ENCODE data around the gene PRKACG.
"Not testable (repeated sequence)": the region's sequence is repeated elsewhere in the genome, so short reads cannot be mapped to it uniquely, and the experiment has no call there.

Gene PRKACG

DNA sequence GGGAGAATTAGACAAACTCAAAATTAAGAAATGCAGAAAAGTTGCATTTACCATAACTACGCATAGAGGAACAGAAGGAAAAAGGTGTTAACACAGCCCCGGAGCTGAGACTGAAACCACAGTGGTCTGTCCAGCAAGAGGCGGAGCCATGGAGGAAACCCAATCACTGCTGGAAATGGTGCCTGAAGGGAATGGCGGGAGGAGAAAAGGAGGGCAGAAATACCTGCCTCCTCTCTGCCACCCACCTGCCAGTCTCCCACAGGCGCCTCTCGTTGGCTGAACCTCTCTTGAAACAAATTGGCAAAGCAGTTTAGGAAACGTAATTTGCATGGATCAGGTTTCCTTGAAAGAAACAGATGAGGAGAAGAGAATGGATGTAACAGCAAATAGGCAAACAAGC, 9.7 kb upstream of the PRKACG start:
- DNase-seq, result no peak

DNA sequence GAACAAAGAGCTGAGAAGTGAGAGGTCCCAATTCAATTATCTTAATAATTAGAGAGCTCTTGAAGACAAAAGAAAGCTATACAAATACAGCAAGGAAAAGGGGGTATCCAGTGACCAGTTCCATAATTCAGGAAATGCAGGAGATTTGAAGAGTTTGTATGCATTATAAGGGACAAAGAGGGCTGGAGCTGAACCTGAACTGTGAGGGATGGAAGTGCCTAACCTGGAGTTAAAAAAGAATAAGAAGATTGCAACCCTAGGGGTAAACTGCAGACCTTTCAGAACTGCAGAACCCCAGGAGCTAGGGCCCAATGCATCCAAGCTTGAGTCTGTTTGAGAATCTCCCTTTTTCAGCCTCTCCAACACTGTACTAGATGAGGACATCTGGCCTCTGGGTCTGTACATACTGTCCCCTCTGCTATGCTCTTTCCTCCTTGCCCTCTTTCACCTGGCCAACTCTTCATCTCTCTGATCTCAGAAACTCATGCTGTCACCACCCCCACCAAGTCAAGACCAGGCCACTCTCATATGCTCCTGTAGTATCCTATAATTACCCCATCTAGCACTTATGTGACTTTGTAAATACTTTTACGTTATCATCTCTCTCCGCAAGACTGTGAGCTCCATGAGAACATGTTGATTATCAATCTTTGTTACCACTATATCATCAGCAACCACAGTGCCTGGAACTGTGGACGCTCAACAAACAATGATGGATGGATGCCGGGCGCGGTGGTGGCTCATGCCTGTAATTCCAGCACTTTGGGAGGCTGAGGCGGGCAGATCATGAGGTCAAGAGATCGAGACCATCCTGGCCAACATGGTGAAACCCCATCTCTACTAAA, 6.6 kb upstream of the PRKACG start:
- no peak for DNase-seq

DNA sequence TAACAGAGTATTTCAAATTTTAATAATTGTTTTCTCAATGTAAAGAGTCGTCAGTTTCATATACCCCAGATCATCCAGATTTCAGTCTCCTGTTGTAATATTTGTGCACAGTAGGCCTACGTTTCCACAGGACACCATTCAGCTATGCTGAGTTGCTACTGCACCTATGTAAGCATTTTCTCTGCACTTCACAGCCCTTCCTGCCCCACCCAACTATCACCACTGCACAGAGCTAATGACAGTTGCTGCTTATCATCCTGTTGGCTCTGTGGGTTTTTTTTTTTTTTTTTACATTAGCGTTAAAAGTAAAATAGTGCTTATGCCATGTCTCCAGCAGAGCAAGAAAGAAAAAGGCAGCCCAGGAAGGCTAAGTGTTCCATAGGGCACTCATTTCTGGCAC, 5.9 kb upstream of the PRKACG start:
- DNase-seq, result no peak

DNA sequence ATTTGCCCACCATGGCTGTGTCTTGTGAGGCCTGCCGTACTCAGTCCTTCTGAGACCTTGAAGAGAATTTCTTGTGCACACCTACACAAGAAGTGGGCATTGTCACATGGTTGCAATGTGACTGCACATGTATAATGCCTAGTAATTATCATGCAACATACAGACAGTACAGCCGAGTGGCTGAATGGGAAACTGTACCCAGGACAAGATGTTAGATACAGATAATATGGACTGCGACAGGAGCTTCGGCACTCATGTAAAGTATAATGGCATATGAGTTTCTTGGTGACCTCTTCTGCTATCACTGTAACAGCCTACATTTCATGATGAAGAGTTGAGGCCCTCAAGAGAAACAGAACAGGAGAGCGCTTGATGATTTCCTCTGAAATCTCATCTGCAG, 4.8 kb upstream of the PRKACG start:
- no peak for DNase-seq

DNA sequence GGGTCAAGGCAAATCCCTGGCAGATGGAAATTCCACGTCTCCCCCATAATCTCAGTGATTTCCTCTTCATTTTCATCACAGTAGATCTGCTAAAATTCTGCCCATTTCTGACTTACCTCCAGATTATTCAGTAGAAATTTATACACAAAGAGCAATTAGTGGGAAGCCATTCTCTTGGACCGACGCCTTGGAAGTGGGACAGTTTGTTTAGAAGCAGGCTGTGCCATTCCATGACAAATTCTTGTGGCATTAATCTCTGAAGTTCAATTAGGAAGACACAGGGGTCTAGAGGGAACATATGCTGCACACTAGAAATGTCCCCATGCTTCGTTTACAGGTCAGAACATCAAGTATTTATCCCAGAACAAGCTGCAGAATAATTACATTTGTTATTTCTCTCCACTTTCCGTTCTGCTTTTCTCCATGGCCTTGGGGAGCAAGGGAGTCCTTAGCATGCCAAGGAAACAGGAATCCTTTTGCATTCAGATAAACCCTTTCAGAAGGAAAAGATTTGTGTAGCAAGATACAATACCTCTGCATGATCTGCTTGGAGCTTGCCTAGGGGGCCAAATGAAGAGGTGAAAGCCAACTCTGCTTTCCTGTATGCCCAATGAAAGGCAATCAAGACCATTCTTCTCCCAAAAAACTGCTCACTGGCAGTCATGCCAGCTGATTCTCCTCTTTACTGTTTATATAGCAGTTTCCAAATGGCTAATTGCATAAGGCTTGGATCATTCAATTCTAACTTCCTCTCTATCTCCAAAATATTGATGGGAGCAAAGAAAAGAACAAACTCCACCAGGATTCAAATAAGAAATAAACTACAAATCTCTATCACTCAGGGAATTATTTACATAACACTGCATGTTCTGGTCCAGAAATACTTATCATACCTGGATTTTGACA, 2.5 kb upstream of the PRKACG start:
- no peak for DNase-seq

DNA sequence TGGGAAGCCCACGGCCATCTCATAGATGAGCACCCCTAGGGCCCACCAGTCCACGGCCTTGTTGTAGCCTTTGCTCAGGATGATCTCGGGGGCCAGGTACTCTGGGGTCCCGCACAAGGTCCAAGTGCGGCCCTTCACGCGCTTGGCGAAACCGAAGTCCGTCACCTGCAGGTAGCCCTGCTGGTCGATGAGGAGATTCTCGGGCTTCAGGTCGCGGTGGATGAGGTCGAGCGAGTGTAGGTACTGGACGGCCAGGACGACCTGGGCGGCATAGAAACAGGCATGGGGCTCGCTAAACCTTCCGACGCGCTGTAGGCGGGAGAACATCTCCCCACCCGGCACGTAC, 558 bp downstream of the PRKACG start:
- no peak for DNase-seq

DNA sequence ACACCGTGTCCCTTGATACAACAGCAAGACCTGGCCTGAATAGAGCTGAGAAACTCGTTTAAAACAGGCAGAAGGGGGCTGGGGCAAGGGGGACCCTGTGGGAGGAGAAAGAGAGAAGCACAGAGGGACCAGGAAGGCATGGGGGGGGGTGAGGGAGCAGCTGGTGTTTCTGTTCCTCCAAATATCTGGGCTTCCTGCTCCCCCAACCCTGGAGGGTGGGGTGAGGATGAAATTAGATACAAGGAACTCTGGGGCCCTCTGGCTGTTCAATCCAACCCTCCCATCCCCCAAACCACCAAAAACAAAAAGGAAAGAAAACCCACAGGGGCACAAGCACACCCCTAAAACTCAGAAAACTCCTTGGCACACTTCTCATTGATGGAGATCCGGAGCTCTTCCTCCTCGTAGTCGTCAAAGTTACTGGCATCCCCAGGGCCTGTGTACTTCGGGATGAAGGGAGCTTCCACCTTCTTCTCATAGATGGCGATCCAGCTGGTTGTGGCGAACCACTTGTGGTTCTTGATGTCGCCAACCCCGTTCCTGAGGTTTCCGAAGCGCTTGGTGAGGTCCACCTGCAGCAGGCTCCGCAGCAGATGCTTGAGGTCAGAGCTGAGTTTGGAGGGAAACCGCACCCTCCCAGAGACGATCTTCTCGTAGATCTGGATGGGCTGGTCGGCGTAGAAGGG, 1.1 kb downstream of the PRKACG start:
- DNase-seq, result no peak

DNA sequence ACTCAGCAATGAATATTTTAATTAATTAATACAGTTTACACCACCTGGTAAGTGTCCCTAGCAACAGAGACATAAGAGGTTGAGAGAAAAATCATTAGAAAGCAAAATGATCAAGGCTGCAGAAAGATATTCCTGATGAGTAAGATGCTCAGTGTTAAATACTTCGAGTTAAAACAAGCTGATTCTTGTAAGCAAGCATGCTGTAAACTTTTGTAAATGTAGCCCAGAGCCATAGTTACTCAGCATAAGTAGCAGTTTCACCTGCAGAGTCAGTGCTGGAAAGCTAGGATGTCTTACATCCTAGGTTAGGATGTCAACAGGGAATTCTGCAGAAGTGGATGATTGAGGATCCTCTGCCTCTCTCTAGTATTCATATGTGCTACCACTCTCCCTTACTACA, 4.2 kb downstream of the PRKACG start:
- DNase-seq, result no peak

DNA sequence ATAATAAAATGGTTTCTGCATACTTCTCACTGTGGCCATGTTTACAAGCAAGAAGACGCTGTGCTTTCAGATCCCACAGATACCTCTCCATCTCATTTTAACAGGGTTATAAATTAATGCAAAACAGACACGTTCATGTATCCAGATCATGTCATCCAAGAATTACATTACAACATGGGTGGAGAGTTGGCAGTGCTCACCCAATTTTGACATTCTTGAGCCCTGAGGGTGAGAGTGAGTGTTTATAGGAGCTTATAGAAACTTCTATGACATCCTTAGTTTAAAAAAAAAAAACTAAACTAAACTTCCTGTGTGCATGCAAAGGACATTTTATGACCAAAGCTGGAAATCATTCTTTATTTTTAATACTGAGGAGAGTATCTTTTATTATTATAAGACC, 9.1 kb downstream of the PRKACG start:
- DNase-seq, result no peak

DNA sequence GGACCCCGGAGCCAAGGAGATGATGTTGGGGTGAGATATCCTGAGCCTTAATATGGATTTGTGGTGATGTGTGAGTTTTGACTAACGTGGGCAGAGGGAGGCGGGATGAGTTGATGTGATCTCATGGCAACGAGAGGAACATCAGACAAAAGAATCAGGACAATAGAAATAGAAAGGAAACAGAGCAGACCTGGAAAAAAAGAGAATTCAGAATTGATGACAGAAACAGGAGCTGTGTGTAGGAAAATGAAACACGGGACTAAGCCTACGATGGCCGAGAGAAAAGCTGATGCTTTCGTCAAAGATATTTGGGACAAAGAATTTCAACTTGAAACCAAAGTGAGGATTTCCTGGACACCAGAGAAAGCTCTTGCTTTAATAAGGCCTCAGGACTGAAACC, 10.9 kb downstream of the PRKACG start:
- DNase-seq, result no peak

DNA sequence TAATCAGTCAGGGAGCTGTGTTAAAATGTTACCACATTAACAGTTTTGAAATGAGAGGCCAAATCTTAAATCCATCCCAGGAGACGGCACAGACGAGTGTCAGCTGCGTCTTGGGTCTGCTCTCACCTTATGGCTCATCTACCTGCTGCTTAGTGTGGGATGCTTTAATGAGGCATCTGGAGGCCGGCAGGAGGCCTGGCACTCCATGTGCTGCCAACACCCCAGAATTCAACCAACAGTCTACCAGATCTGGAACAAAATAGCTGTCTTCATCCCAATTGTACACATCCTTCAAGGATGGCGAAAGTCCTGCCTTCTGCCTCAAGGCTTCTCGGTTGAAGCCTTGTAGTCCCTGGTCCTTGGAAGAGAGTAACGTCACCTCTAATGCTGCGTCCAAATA, 12.0 kb downstream of the PRKACG start:
- no peak for DNase-seq

DNA sequence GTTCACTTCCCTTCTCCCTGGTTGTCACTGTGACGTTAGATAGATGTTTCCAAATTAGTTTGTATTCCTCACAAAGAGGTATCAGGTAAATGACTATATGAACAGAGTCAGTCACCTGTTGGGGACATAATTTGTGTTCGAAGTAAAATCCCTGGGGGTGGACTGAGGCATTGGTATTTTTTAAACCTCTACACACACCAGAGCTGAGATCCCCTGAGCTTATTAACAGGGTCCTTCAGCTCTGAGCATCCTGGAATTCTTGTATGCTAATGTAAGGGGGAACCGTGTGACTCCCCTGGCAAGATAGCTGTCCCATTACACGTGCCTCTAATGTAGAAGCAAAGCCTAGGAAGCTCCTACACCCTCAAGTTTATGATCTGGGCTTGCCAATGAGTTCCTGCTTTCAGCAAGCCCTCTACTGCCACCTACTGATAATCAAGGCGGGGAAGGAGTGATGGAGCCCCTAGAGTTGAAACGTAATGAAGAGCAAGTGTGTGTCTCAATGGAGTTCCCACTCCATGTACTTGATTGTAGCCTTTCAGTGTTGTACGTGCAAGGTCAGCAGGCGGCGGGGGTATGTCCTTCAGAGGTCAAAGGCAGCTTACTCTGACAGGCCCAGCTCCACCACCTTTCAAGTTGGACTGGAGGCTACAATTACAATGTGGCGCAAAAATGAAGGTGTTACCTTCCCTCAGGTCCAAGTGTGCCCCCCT, 14.4 kb downstream of the PRKACG start:
- DNase-seq, result peak; percentile 79 to 90 (median 86)

DNA sequence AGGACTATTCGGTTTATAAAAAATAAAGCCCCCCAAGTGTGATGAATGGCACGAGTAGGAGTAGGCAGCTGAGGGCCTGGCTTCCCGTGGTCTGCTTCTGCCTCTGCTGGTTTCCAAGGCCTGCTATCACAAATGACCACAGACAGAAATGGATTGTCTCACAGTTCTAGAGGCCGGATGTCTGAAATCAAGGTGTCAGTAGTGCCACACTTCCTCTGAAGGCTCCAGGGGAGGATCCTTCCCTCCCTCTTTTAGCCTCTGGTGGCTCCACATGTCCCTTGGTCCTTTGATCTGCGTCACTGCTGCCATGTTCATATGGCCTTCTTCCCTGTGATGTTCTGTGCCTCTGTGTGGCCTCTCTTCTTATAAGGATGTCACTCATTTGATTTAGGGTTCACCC, 15.1 kb downstream of the PRKACG start:
- DNase-seq, result no peak

DNA sequence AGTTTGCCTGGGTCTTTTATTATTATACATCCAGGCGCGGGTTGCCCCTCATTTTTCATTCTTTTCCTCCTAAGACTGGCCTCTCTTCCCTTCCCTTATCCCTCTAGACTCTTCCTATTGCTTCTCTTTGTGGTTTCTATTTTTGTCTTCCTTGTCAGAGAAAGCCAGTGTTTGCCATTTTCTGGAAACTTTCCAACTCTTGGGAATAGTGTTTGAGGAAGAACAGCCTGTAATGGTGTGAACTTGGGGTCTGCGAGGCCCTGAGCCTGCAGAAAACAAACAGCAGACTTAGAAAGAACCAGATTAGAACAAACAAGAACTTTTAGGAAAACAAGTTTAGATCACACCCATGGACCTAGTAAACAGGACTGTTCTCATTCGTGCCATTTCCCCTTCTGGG, 15.5 kb downstream of the PRKACG start:
- DNase-seq, result peak in 1 of 4 experiments; percentile 30

DNA sequence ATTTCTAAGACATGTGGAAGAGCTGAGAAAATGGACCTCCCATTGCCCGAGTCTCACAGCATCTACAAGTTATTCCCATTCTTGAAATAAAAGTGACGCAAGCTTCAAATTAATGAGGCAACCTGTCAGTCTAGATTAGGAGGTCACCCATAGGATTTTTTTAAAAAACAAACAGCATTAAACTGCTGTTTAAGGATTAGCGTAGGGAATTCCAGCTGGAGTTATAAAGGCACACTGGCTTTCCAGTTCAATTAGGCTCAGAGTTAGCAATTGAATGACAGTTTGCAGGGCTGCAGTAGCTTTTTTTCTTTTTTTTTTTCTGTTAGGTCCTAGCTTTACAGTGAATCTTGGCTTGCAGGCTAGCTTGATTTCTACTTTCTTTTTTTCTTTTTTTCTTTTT, 16.2 kb downstream of the PRKACG start:
- DNase-seq, result no peak

DNA sequence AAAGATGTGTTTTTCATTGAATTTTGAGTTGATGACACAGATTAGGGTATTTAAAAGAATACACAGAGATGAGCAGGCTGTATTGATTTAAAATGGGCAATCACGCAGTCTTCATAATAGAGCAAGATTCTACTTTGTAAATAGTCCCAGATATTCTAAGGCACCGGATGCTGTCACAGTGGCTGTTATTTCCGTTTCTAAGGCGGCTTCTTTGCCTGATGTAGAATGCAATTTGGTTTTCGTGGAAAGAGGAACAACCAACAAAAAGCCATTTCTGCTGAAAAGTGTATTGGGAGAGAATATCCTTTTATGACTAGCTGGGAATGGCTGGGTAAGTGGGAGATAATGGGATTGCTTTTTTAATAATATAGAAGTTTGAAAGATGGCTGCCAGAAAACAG, 17.5 kb downstream of the PRKACG start:
- peak; percentile 36 to 70 (median 56) for DNase-seq

DNA sequence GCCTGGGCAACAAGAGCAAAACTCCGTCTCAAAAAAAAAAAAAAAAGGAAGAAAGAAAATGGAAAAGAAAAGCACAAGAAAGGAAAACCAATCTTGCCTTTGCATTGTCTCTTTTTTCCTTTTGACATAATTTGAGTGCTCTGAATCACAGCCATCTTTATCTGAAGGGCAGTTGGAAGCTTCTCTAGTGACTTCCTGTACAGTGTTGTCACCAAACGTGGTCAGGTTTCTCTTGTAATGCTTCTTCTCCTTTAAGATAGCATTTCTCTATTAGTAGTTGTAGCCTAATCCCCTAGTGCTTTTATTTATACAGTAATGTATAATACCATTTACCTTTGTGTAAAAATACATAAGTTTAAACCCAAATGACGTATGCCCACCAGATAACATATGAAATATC, 18.1 kb downstream of the PRKACG start:
- peak in 3 of 4 experiments; percentile 26 to 46 (median 34) for DNase-seq

DNA sequence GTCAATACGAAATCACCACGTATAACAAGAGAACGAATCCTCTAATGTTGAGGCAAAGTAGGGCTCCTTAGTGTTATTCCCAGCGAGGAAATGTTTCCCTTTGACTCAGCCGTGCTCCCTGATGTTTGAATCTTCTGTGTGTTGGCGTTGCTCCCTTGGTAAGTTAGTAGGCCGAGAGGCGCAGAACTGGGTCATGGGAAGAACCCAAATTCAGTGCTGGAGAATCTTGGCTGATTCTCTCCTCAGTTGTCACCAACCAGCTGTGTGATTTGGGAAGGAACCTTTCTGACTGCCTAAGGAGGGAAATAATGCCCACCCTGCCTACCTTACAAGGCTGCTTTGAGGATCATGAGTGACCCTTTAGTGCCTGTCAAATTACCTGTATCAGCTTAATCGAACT, 22.5 kb downstream of the PRKACG start:
- no peak for DNase-seq

DNA sequence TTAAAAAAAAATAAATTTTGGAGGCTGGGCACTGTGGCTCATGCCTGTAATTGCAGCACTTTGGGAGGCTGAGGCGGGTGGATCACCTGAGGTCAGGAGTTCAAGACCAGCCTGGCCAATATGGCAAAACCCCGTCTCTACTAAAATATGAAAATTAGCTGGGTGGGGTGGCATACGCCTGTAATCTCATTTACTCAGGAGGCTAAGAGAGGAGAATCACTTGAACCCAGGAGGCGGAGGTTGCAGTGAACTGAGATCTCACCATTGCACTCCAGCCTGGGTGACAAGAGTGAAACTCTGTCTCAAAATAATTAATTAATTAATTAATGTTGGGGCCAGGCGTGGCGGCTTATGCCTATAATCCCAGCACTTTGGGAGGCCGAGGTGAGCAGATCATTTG, 27.0 kb downstream of the PRKACG start:
- DNase-seq, result not testable (repeated sequence)

DNA sequence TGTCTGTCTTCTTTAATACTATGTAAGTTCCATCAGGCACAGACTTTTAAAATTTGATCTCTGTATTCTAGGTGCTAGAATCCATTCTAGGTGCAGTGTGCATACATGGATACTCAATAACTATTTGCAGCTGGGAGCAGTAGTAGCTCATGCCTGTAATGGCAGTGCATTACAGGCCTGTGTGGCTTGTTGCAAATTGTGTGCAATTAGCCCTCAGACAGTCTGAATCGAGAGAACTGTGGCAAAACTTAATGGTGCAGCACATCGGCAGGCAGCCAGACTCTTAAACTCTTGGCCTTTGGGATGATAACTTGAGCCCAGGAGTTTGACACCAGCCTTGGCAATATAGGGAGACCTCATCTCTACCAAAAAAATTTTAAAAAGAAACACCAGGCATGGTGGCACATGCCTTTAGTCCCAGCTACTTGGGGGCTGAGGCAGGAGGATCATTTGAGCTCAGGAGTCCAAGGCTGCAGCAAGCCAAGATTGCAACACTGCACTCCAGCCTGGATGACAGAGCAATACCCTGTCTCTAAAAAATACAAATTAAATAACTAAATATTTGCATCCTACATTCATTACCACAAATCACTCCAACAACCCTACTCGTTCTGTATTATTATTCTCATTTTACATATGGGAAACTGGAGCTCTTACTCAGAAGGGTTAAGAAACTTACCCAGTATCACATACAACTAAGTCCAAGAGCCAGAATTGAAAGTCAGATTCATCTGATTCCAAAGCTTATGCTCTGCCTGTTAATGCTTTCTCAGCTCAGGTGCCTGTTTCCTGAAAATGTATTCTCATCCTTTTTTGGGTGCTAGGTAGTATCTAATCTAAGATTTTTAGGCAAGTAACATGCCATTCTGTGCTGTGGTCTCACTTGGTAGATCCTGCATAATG, 30.1 kb downstream of the PRKACG start:
- DNase-seq, result no peak

DNA sequence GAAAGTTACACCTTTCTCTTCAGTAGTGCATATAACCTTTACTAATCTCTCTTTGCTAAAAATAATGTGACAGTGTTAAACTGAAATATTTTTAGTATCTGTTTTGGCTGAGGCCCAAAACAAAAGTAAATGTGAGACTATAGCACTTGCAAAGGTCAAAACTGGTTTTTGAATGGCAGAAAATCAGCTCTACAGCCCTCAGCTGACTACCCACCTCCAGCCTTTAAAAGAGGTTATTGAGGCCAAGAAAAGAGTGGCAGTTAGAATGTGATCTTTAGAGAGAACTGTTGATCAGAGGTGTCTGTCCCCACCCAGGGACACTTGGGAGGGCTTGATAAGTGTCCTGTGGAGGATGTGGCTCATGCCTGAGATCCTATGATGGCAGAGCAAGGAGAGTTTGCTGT, 30.9 kb downstream of the PRKACG start:
- DNase-seq, result no peak

DNA sequence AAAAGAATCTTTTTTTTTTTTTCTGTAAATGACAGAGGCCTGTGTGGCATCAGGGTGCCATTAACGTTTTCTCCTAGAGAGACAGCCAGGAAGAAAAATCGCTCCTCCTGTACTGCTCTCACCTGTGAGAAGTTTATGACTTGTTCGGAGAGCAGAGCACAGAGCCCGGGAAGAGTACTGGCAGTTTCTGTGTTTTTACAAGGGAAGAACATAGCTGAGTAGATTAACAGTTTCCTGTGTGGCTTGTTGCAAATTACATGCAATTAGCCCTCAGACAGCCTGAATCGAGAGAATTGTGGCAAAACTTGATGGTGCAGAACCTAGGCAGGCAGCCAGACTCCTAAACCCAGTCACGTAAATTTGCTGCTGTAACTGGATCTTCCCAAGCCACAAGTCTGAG, 32.1 kb downstream of the PRKACG start:
- no peak for DNase-seq
